HepG2 (cell line): ENCODE measurements around the gene NEU1. TPM values are rescaled to one million over a fixed set of nuclear protein-coding genes. Genes with fewer than 3 reads are reported as not detected.

Source experiments
- ATAC-seq: fragments of 200-7000 bp; cut with Tn5 transposase; 3 replicates; pipeline ENCODE4 v1.9.1; 2020; ENCODE audit warnings: mild to moderate bottlenecking, moderate library complexity
- BruUV-seq: library from RNA; stranded (reverse); fragments of 400-500 nt; replicated peaks from 2 replicates; lab custom pipeline; 2021; lab: Mats Ljungman, UMichigan
- CTCF ChIA-PET: fragments of 300-600 bp; formaldehyde crosslinking; extraction: SDS; loops from one replicate; lab custom pipeline; 2021; ENCODE audit warnings: low total read pairs, inconsistent platforms, low intra/inter-chr PET ratio; lab: Yijun Ruan, JAX
- POLR2A ChIA-PET: fragments of 350-600 bp; sonication (Branson Sonifier 250); formaldehyde crosslinking; loops from one replicate; lab custom pipeline; 2020; ENCODE audit warnings: antibody characterized with exemption, inconsistent platforms; lab: Yijun Ruan, JAX
- DNase-seq: peaks from one replicate; pipeline ENCODE4 v3.0.0-alpha.2; 2015; ENCODE audit warnings: low spot score
- FAIRE-seq: peaks from 3 replicates; lab custom pipeline; 2011; peaks lifted over from hg19 to GRCh38; lab: Jason Lieb, UNC
- H2AFZ ChIP-seq: one replicate; pipeline ENCODE4 v1.6.1; 2011; ENCODE audit warnings: low read length, inconsistent platforms
- H3K27ac ChIP-seq: fragments of 300-600 bp; 3 replicates; pipeline ENCODE4 v1.8.0; 2011; ENCODE audit warnings: mixed run types, mild to moderate bottlenecking, mixed read lengths, low read length, inconsistent platforms; ENCODE audit not compliant: insufficient read depth; ENCODE audit errors: extremely low read length
- H3K27me3 ChIP-seq, 2 experiments: fragments of 200-600 bp in 1 of 2; 2 replicates in 1 of 2; 3 replicates in 1 of 2; pipeline versions ENCODE4 v1.6.0 to v1.8.0; 2011; ENCODE audit warnings: low read length in 2 of 2, mild to moderate bottlenecking in 2 of 2, moderate library complexity in 2 of 2, inconsistent platforms in 1 of 2; ENCODE audit not compliant: insufficient read depth in 2 of 2, control insufficient read depth in 1 of 2
- H3K36me3 ChIP-seq, 2 experiments: fragments of 200-600 bp in 1 of 2; replicated peaks in 1 of 2; 2 replicates in 1 of 2; 3 replicates in 1 of 2; pipeline versions ENCODE4 v1.5.1 to v1.8.0; 2011; ENCODE audit warnings: low read length in 2 of 2, inconsistent platforms in 1 of 2; ENCODE audit not compliant: insufficient read depth in 2 of 2, control insufficient read depth in 1 of 2
- H3K4me1 ChIP-seq: 2 replicates; pipeline ENCODE4 v1.5.1; 2012; ENCODE audit warnings: low read length, inconsistent platforms; ENCODE audit not compliant: insufficient read depth
- H3K4me2 ChIP-seq: 2 replicates; pipeline ENCODE4 v1.6.0; 2011; ENCODE audit warnings: low read depth, low read length, inconsistent platforms
- H3K4me3 ChIP-seq, 3 experiments: fragments of 200-600 bp in 1 of 3; sonication (generic), shearing (Covaris generic) in 1 of 3; replicated peaks in 1 of 3; 2 replicates each; pipeline ENCODE4 v1.5.1; 2011 to 2016; ENCODE audit warnings: low read length in 3 of 3, inconsistent platforms in 2 of 3, low read depth in 2 of 3, mild to moderate bottlenecking in 2 of 3, control low read depth in 1 of 3, mixed read lengths in 1 of 3; ENCODE audit not compliant: insufficient read depth in 1 of 3
- H3K79me2 ChIP-seq: one replicate; pipeline ENCODE4 v1.6.1; 2011; ENCODE audit warnings: low read length, inconsistent platforms; ENCODE audit not compliant: insufficient read depth
- H3K9ac ChIP-seq: 2 replicates; pipeline ENCODE4 v1.6.0; 2011; ENCODE audit warnings: mild to moderate bottlenecking, low read depth, low read length, inconsistent platforms; ENCODE audit not compliant: insufficient read depth
- H3K9me3 ChIP-seq: 2 replicates; pipeline ENCODE4 v1.5.1; 2012; ENCODE audit warnings: mild to moderate bottlenecking, low read length
- H4K20me1 ChIP-seq: 2 replicates; pipeline ENCODE4 v1.6.0; 2011; ENCODE audit warnings: inconsistent platforms, mild to moderate bottlenecking, low read length, moderate library complexity; ENCODE audit not compliant: insufficient read depth
- AGO1 ChIP-seq: fragments of 200-400 bp; formaldehyde crosslinking; IDR thresholded peaks from 2 replicates; pipeline ENCODE4 v1.6.1; 2017; ENCODE audit warnings: mild to moderate bottlenecking, low read depth, low read length, moderate library complexity; ENCODE audit not compliant: poor library complexity, severe bottlenecking
- DNMT3B ChIP-seq: conservative IDR thresholded peaks from 2 replicates; pipeline ENCODE4 v1.6.1; 2016; ENCODE audit warnings: missing biosample characterization, control low read depth
- GFI1 ChIP-seq: sonication (generic); formaldehyde crosslinking; IDR thresholded peaks from 2 replicates; pipeline ENCODE4 v1.5.0; 2020; ENCODE audit warnings: missing genetic modification reagents, mild to moderate bottlenecking, borderline replicate concordance
- HDAC2 ChIP-seq: sonication (generic); formaldehyde crosslinking; IDR thresholded peaks from 2 replicates; pipeline ENCODE4 v1.4.0; 2020; ENCODE audit warnings: missing genetic modification reagents
- MEF2D ChIP-seq: sonication (generic); formaldehyde crosslinking; IDR thresholded peaks from 2 replicates; pipeline ENCODE4 v1.5.1; 2020; ENCODE audit warnings: mild to moderate bottlenecking, missing genetic modification reagents
- NKX3-1 ChIP-seq: sonication (generic); formaldehyde crosslinking; IDR thresholded peaks from 2 replicates; pipeline ENCODE4 v1.5.0; 2020; ENCODE audit warnings: missing genetic modification reagents
- PHF8 ChIP-seq: sonication (generic); formaldehyde crosslinking; IDR thresholded peaks from 2 replicates; pipeline ENCODE4 v1.5.0; 2020; ENCODE audit warnings: missing genetic modification reagents
- POLR2G ChIP-seq: fragments of 200-400 bp; formaldehyde crosslinking; IDR thresholded peaks from 2 replicates; pipeline ENCODE4 v1.6.1; 2018; ENCODE audit warnings: mild to moderate bottlenecking, low read depth, low read length, moderate library complexity
- RBAK ChIP-seq: sonication (generic); formaldehyde crosslinking; IDR thresholded peaks from 2 replicates; pipeline ENCODE4 v1.5.1; 2020; ENCODE audit warnings: mild to moderate bottlenecking, missing genetic modification reagents
- SP5 ChIP-seq: IDR thresholded peaks from 2 replicates; pipeline ENCODE4 v1.6.1; 2016; ENCODE audit warnings: low read depth, borderline replicate concordance
- SPEN ChIP-seq: sonication (generic); formaldehyde crosslinking; IDR thresholded peaks from 2 replicates; pipeline ENCODE4 v1.5.1; 2020; ENCODE audit warnings: low read depth, mild to moderate bottlenecking, missing genetic modification reagents
- ZNF256 ChIP-seq: sonication (generic); formaldehyde crosslinking; conservative IDR thresholded peaks from 2 replicates; pipeline ENCODE4 v1.4.0; 2020; ENCODE audit warnings: missing genetic modification reagents
- ZNF296 ChIP-seq: sonication (generic); formaldehyde crosslinking; conservative IDR thresholded peaks from 2 replicates; pipeline ENCODE4 v1.5.0; 2020; ENCODE audit warnings: mild to moderate bottlenecking, missing genetic modification reagents
- ZNF430 ChIP-seq: sonication (generic); formaldehyde crosslinking; IDR thresholded peaks from 2 replicates; pipeline ENCODE4 v1.9.0; 2021; ENCODE audit warnings: mild to moderate bottlenecking, missing genetic modification reagents
- ZNF605 ChIP-seq: sonication (generic); formaldehyde crosslinking; IDR thresholded peaks from 2 replicates; pipeline ENCODE4 v1.8.0; 2022; ENCODE audit warnings: mild to moderate bottlenecking, missing genetic modification reagents
- WGBS: methylation state at CpG from one replicate; pipeline ENCODE4 v1.1.6; 2017; ENCODE audit warnings: low lambda C conversion rate; 5-methylcytosine and 5-hydroxymethylcytosine counted together
- in situ Hi-C: cut with HindIII; loops from 2 replicates; pipeline ENCODE4 v1.10.0; 2017; ENCODE audit warnings: low pct_unique_long_range_greater_than_20kb; ENCODE audit not compliant: extremely low pct_ligation_motif_present
- intact Hi-C: fragments of 100-400 bp; cut with micrococcal nuclease; formaldehyde crosslinking; loops from one replicate; pipeline ENCODE4 v1.10.0; 2022; ENCODE audit not compliant: unreplicated experiment
- polyA plus RNA-seq, 8 experiments: library from polyadenylated mRNA; depleted of rRNA in 3 of 8; stranded (reverse) in 7 of 8; unstranded in 1 of 8; fragments of >200 nt; fragmentation: Illumina TruSeq in 4 of 8; extraction: Trizol in 4 of 8; gene quantifications; 2 replicates each; pipeline versions ENCODE4 v1.2.1 to v1.2.3, GENCODE V29; 2011 to 2016; ENCODE audit warnings: low read depth in 4 of 8, missing spikeins in 1 of 8, mixed read lengths in 1 of 8; ENCODE audit not compliant: insufficient read depth in 1 of 8
- total RNA-seq, 5 experiments: library from RNA; depleted of rRNA; stranded (reverse); fragments of >200 nt; fragmentation: Illumina TruSeq; extraction: Trizol; gene quantifications; 2 replicates each; pipeline ENCODE4 v1.2.3, GENCODE V29; 2016; ENCODE audit warnings: low read depth in 1 of 5
- TF ChIP-seq, protein P1 (sequence below): sonication (generic); formaldehyde crosslinking; IDR thresholded peaks from 2 replicates; pipeline ENCODE4 v1.9.0; 2021; ENCODE audit warnings: missing genetic modification reagents, borderline replicate concordance

Gene NEU1
- total and polyA plus RNA-seq, 2 of the 13 experiments (the other 11 are each of a cell fraction or from before 2014, with no cell fraction given) = 215 to 297 TPM

DNA sequence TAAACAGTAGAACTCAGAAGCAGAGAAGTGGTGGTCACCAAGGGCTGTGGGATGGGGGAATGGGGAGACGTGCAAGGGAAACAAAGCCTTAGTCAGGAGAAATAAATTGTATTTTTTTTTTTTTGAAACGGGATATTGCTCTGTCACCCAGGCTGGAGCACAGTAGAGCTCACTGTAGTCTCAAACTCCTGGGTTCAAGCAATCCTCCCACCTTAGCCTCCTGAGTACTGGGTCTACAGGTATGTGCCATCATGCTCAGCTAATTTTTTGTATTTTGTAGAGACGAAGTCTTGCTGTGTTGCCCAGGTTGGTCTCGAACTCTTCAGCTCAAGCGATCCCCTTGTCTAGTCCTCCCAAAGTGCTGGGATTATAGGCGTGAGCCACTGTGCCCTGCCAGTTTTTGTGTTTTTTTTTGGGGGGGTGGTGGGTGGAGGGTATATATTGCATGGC, 31.7 kb downstream of the NEU1 start:
- H3K4me2 ChIP-seq = peak overlapping the region; percentile 94
- H3K4me3 ChIP-seq = peak overlapping the region; percentile 80 to 99 (median 97)
- no peak overlapping the region for H2AFZ ChIP-seq
- DNase-seq (no peak), FAIRE-seq (no peak), ATAC-seq (no peak)
- peaks cover 0 to 2% of the 10 kb centered on the region in 2 experiments; a peak in 1 of 5 replicates for H3K27me3 ChIP-seq
- peak overlapping the region; percentile 81 for H3K9ac ChIP-seq
- peaks cover 34% of the 10 kb centered on the region for H3K4me1 ChIP-seq
- H3K36me3 ChIP-seq = no peaks in the 10 kb centered on the region
- peaks cover 47% of the 10 kb centered on the region for H3K79me2 ChIP-seq
- WGBS = 36% methylated on average over 6 of the region's 6 CpGs
- in situ Hi-C loops = loop anchor here (5.0 kb wide), 1 partner anchor 59 kb away; no protein-coding TSS in a partner anchor
- intact Hi-C loops = loop anchor here (1.0 to 10.0 kb wide), 6 partner anchors 36 to 164 kb away; partner anchors contain the start of genes CSNK2B, EHMT2, LY6G5B and NELFE
- H3K9me3 ChIP-seq = no peaks in the 10 kb centered on the region
- POLR2A ChIA-PET = interaction anchor here (0.7 to 15.7 kb wide), 28 partner anchors 8 to 187 kb away, joined by 3 to 264 read pairs (median 6); partner anchors contain the start of genes BAG6, CFB, CLIC1 and DDAH2
- H4K20me1 ChIP-seq = peaks cover 6% of the 10 kb centered on the region
- no TSS peak for BruUV-seq
- CTCF ChIA-PET = interaction anchor here (1.2 to 2.2 kb wide), 3 partner anchors 33 to 58 kb away, joined by 3 to 16 read pairs (median 10); no protein-coding TSS in a partner anchor
- H3K27ac ChIP-seq = peak overlapping the region; percentile 68
- TF ChIP-seq AGO1 (peak; percentile 24), ZNF430 (CRISPR knock-in tag) (0 out of 2 replicates have a peak, but pooled peaks have one; percentile 44), DNMT3B (CRISPR knock-in tag) (peak; percentile 49; the same call in 1 of the 2 replicates), GFI1 (0 out of 2 replicates have a peak, but pooled peaks have one; percentile 3), PHF8 (no peak), ZNF605 (CRISPR knock-in tag) (peak; percentile 44; the same call in 1 of the 2 replicates), ZNF296 (CRISPR knock-in tag) (0 out of 2 replicates have a peak, but pooled peaks have one; percentile 37), NKX3-1 (CRISPR knock-in tag) (0 out of 2 replicates have a peak, but pooled peaks have one; percentile 31), MEF2D (CRISPR knock-in tag) (0 out of 2 replicates have a peak, but pooled peaks have one; percentile 43), SP5 (CRISPR knock-in tag) (no peak), POLR2G (0 out of 2 replicates have a peak, but pooled peaks have one; percentile 20), RBAK (CRISPR knock-in tag) (0 out of 2 replicates have a peak, but pooled peaks have one; percentile 10), HDAC2 (CRISPR knock-in tag) (peak; percentile 10; the same call in 1 of the 2 replicates), ZNF256 (CRISPR knock-in tag) (no peak), SPEN (CRISPR knock-in tag) (0 out of 2 replicates have a peak, but pooled peaks have one; percentile 10)
- TF ChIP-seq, protein P1, sequence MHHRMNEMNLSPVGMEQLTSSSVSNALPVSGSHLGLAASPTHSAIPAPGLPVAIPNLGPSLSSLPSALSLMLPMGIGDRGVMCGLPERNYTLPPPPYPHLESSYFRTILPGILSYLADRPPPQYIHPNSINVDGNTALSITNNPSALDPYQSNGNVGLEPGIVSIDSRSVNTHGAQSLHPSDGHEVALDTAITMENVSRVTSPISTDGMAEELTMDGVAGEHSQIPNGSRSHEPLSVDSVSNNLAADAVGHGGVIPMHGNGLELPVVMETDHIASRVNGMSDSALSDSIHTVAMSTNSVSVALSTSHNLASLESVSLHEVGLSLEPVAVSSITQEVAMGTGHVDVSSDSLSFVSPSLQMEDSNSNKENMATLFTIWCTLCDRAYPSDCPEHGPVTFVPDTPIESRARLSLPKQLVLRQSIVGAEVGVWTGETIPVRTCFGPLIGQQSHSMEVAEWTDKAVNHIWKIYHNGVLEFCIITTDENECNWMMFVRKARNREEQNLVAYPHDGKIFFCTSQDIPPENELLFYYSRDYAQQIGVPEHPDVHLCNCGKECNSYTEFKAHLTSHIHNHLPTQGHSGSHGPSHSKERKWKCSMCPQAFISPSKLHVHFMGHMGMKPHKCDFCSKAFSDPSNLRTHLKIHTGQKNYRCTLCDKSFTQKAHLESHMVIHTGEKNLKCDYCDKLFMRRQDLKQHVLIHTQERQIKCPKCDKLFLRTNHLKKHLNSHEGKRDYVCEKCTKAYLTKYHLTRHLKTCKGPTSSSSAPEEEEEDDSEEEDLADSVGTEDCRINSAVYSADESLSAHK (CRISPR knock-in tag) = no peak
